WERI-Rb-1 (cell line): ENCODE measurements around the gene NAA38.
A peak's percentile ranks its signal among the peaks of the same experiment; 100 is the strongest.

Experiments used
- DNase-seq: peaks from one replicate; pipeline ENCODE4 v3.0.0-alpha.2; 2020
- H3K27ac ChIP-seq: fragments of 250-450 bp; sonication (Bioruptor Pico); 2 replicates; pipeline ENCODE4 v1.5.1; 2020; ENCODE audit warnings: mild to moderate bottlenecking, moderate library complexity
- H3K27me3 ChIP-seq: fragments of 250-450 bp; sonication (Bioruptor Pico); 2 replicates; pipeline ENCODE4 v1.5.1; 2021; ENCODE audit warnings: mild to moderate bottlenecking, low read depth, moderate library complexity; ENCODE audit not compliant: insufficient read depth, severe bottlenecking
- H3K36me3 ChIP-seq: fragments of 250-450 bp; sonication (Bioruptor Pico); 2 replicates; pipeline ENCODE4 v1.5.1; 2020; ENCODE audit warnings: mild to moderate bottlenecking, moderate library complexity
- H3K4me3 ChIP-seq: 2 replicates; pipeline ENCODE4 v1.5.1; 2011; ENCODE audit warnings: low read depth, mild to moderate bottlenecking, control low read depth, low read length
- H3K9me3 ChIP-seq: fragments of 250-450 bp; sonication (Bioruptor Pico); 2 replicates; pipeline ENCODE4 v1.5.1; 2021; ENCODE audit warnings: mild to moderate bottlenecking, moderate library complexity; ENCODE audit not compliant: severe bottlenecking
- CTCF ChIP-seq: IDR thresholded peaks from 2 replicates; pipeline ENCODE4 v1.5.1; 2011; ENCODE audit warnings: low read depth, mild to moderate bottlenecking, control low read depth, inconsistent platforms, low read length

The NAA38 gene

GRCh38 chr17:7833795-7834541, 23.4 kb downstream of the NAA38 start, which contains the start of gene KDM6B:
TSS of gene KDM6B (plus strand) at chr17:7834217. CDS start at chr17:7845555, 11,338 bp downstream.
- peak; percentile 93 for DNase-seq
- H3K36me3 ChIP-seq = no peaks in the 10 kb centered on the region
- H3K9me3 ChIP-seq = no peaks in the 10 kb centered on the region
- H3K4me3 ChIP-seq = peak within 1 kb of the TSS; percentile 58
- no peaks in the 10 kb centered on the region for H3K27me3 ChIP-seq
- H3K27ac ChIP-seq = peak within 1 kb of the TSS; percentile 77
- TF ChIP-seq CTCF = no peak

GRCh38 chr17:7833011-7833794, 24.2 kb downstream of the NAA38 start:
- no peaks in the 10 kb centered on the region for H3K36me3 ChIP-seq
- no peak for DNase-seq
- no peaks in the 10 kb centered on the region for H3K9me3 ChIP-seq
- TF ChIP-seq CTCF = no peak
- peak overlapping the region; percentile 68; the same call in 1 of the 2 replicates for H3K27ac ChIP-seq
- no peaks in the 10 kb centered on the region for H3K27me3 ChIP-seq
- peak overlapping the region; percentile 58 for H3K4me3 ChIP-seq

GRCh38 chr17:7832431-7832830, 24.9 kb downstream of the NAA38 start:
- no peak overlapping the region for H3K27ac ChIP-seq

GRCh38 chr17:7831233-7831632, 26.1 kb downstream of the NAA38 start:
- no peaks in the 10 kb centered on the region for H3K27me3 ChIP-seq

More at GRCh38 chr17:7832431-7832830, 24.9 kb downstream of the NAA38 start:
- H3K36me3 ChIP-seq = no peaks in the 10 kb centered on the region
- no peaks in the 10 kb centered on the region for H3K27me3 ChIP-seq
- no peak overlapping the region for H3K4me3 ChIP-seq
- no peak for TF ChIP-seq CTCF
- H3K9me3 ChIP-seq = no peaks in the 10 kb centered on the region
- DNase-seq = no peak

GRCh38 chr17:7830616-7831015, 26.7 kb downstream of the NAA38 start:
- DNase-seq = no peak
- no peaks in the 10 kb centered on the region for H3K27me3 ChIP-seq
- H3K36me3 ChIP-seq = no peaks in the 10 kb centered on the region
- TF ChIP-seq CTCF = no peak
- no peaks in the 10 kb centered on the region for H3K9me3 ChIP-seq
- H3K4me3 ChIP-seq = no peak overlapping the region
- H3K27ac ChIP-seq = no peak overlapping the region

More at GRCh38 chr17:7831233-7831632, 26.1 kb downstream of the NAA38 start:
- TF ChIP-seq CTCF = no peak
- H3K9me3 ChIP-seq = no peaks in the 10 kb centered on the region
- H3K27ac ChIP-seq = no peak overlapping the region
- no peak for DNase-seq
- H3K36me3 ChIP-seq = no peaks in the 10 kb centered on the region
- no peak overlapping the region for H3K4me3 ChIP-seq
